A549 treated with RU486 at 1 μM for 4 hours (cell line): ENCODE measurements around the gene GABRB2. TPM values are rescaled to one million over a fixed set of nuclear protein-coding genes. Genes with fewer than 3 reads are reported as not detected.

Experiments used
- total RNA-seq: library from RNA; stranded (reverse); fragments of 200-300 nt; extraction: Qiagen RNA extraction; gene quantifications from 5 replicates; pipeline ENCODE4 v1.2.3, GENCODE V29; 2022; ENCODE audit warnings: low read depth

Gene GABRB2
- total RNA-seq: not detected in 5 replicates

DNA sequence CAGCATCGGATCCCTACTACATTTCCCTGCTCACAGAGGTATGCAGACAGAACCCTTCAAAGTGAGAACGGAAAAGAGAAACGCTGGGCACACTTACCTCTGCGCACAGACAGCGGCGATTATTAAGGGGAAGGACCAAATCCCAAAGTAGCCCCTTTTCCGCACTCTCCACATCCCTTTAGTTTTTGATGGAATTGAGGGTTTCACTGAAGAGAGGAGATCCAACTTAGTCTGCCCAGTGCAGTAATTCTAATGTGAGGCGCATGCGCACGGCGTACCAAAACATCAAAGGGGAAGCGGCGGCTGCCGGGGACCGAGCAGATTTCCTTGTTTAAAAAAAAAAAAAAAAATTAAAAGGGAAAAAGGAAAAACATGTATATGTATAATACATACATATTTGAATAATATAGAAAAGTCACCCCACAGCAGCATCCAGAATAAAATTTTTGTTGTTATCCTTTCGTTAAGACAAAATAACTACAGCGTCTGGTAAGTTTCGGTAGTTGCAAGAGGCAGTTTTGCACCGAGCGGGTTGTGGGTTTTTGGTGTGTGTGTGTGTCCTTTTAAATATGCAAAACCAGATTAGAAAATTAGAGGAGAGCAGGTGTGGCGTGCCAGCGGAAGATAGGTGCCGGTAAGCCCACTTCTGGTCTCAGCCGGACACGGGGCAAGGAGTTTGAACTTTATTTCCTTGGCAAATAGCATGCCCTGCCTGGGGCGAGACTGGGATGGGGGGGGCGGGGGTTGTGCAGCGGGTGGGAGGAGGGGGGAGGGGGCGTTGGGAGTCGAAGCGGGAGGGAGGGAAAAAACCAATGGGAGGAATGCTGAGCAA lies at the start of gene GABRB2:
TSS of gene GABRB2 (minus strand) at position 256 of the 832 bp plus-strand sequence. CDS start at position 174, 82 bp downstream.

Other genes starting within 250 kb of the GABRB2 start
- gene GABRA6, start 139.0 kb upstream of the GABRB2 start, total RNA-seq: not detected in 5 replicates